GM10266 (cell line): ENCODE results near the gene MBTD1.

Experiments
- DNase-seq: peaks from one replicate; pipeline ENCODE4 v3.0.0; 2012; ENCODE audit errors: extremely low spot score
- CTCF ChIP-seq: IDR thresholded peaks from 2 replicates; pipeline ENCODE4 v1.5.1; 2012; ENCODE audit warnings: mild to moderate bottlenecking, low read depth; ENCODE audit not compliant: control insufficient read depth, insufficient read depth; ENCODE audit errors: missing control alignments

The MBTD1 gene

GRCh38 chr17:51144266-51145022 lies 115.4 kb downstream of the MBTD1 start:
- no peak for DNase-seq
- TF ChIP-seq CTCF, result no peak

- TF ChIP-seq CTCF, result no peak
- no peak for DNase-seq
Observed at GRCh38 chr17:51142597-51142996, 117.3 kb downstream of the MBTD1 start.

- no peak for DNase-seq
- TF ChIP-seq CTCF, result no peak
Observed at GRCh38 chr17:51135956-51136355, 123.9 kb downstream of the MBTD1 start.

- no peak for TF ChIP-seq CTCF
- no peak for DNase-seq
Observed at GRCh38 chr17:51133365-51133764, 126.5 kb downstream of the MBTD1 start.

GRCh38 chr17:51132964-51133319 lies 126.9 kb downstream of the MBTD1 start:
- no peak for TF ChIP-seq CTCF
- DNase-seq, result no peak

GRCh38 chr17:51128076-51128475 lies 131.8 kb downstream of the MBTD1 start:
- TF ChIP-seq CTCF, result no peak

More at GRCh38 chr17:51128076-51128475, 131.8 kb downstream of the MBTD1 start:
- no peak for DNase-seq
